GM12878 (cell line): Measurements from ENCODE around the gene SERPINE2. TPM values are rescaled to one million over a fixed set of nuclear protein-coding genes. Genes with fewer than 3 reads are reported as not detected.

Source experiments
- ATAC-seq: fragments of 200-7000 bp; cut with Tn5 transposase; 3 replicates; pipeline ENCODE4 v1.9.1; 2020; ENCODE audit warnings: mild to moderate bottlenecking, moderate library complexity
- BruUV-seq: library from RNA; stranded (reverse); fragments of 400-500 nt; replicated peaks from 2 replicates; lab custom pipeline; 2021; lab: Mats Ljungman, UMichigan
- CTCF ChIA-PET: fragments of 300-600 bp; sonication (Branson Sonifier 250); formaldehyde crosslinking; extraction: SDS; loops from one replicate; lab custom pipeline; 2021; ENCODE audit warnings: inconsistent platforms; lab: Yijun Ruan, JAX
- POLR2A ChIA-PET: fragments of 350-600 bp; formaldehyde crosslinking; extraction: SDS; loops from one replicate; lab custom pipeline; 2021; ENCODE audit warnings: inconsistent platforms; lab: Charles Lee
- RAD21 ChIA-PET: fragments of 300-600 bp; sonication (Branson Sonifier 250); formaldehyde crosslinking; loops from one replicate; lab custom pipeline; 2023; ENCODE audit warnings: antibody characterized with exemption; ENCODE audit not compliant: unreplicated experiment; lab: Charles Lee
- SMC1A ChIA-PET: fragments of 300-600 bp; sonication (Branson Sonifier 250); formaldehyde crosslinking; loops from one replicate; lab custom pipeline; 2023; ENCODE audit not compliant: unreplicated experiment, uncharacterized antibody; lab: Charles Lee
- DNase-seq: peaks from one replicate; pipeline ENCODE4 v3.0.0-alpha.2; 2011; ENCODE audit warnings: low read depth, low spot score
- FAIRE-seq: peaks from 3 replicates; lab custom pipeline; 2011; peaks lifted over from hg19 to GRCh38; lab: Jason Lieb, UNC
- H2AFZ ChIP-seq: 2 replicates; pipeline ENCODE4 v1.6.0; 2011; ENCODE audit warnings: low read depth, low read length, control low read depth; ENCODE audit not compliant: control insufficient read depth
- H3K27ac ChIP-seq: 2 replicates; pipeline ENCODE4 v1.5.1; 2011; ENCODE audit warnings: control low read depth; ENCODE audit not compliant: control insufficient read depth, insufficient read depth
- H3K27me3 ChIP-seq, 2 experiments: replicated peaks in 1 of 2; 2 replicates each; pipeline versions ENCODE4 v1.6.0 to v1.6.1; 2011; ENCODE audit warnings: low read length in 1 of 2; ENCODE audit not compliant: control insufficient read depth in 2 of 2, insufficient read depth in 2 of 2
- H3K36me3 ChIP-seq, 2 experiments: 2 replicates each; pipeline ENCODE4 v1.5.1; 2011; ENCODE audit warnings: low read length in 1 of 2; ENCODE audit not compliant: control insufficient read depth in 2 of 2, insufficient read depth in 2 of 2
- H3K4me1 ChIP-seq: 2 replicates; pipeline ENCODE4 v1.6.1; 2011; ENCODE audit warnings: mild to moderate bottlenecking, low read length, moderate library complexity, mixed read lengths; ENCODE audit not compliant: control insufficient read depth, insufficient read depth
- H3K4me2 ChIP-seq: 2 replicates; pipeline ENCODE4 v1.6.0; 2011; ENCODE audit warnings: control low read depth; ENCODE audit not compliant: control insufficient read depth, insufficient read depth
- H3K4me3 ChIP-seq: fragments of 200-600 bp; sonication (generic); 2 replicates; pipeline ENCODE4 v1.5.1; 2016
- H3K79me2 ChIP-seq: 2 replicates; pipeline ENCODE4 v1.6.0; 2011; ENCODE audit warnings: low read length; ENCODE audit not compliant: control insufficient read depth, insufficient read depth
- H3K9ac ChIP-seq: 2 replicates; pipeline ENCODE4 v1.8.0; 2011; ENCODE audit warnings: low read length, control low read depth, mixed read lengths; ENCODE audit not compliant: control insufficient read depth, insufficient read depth
- H3K9me3 ChIP-seq: replicated peaks from 3 replicates; pipeline ENCODE4 v1.5.1; 2011; ENCODE audit warnings: mild to moderate bottlenecking, low read length; ENCODE audit not compliant: control insufficient read depth, insufficient read depth
- H4K20me1 ChIP-seq: 2 replicates; pipeline ENCODE4 v1.6.0; 2011; ENCODE audit not compliant: control insufficient read depth, insufficient read depth
- BCL3 ChIP-seq: IDR thresholded peaks from 2 replicates; pipeline ENCODE4 v1.6.1; 2011; ENCODE audit warnings: borderline replicate concordance, low read depth, mild to moderate bottlenecking, moderate library complexity, low read length; ENCODE audit not compliant: insufficient read depth, poor library complexity, severe bottlenecking
- CBFB ChIP-seq: IDR thresholded peaks from 2 replicates; pipeline ENCODE4 v1.6.1; 2016; ENCODE audit warnings: antibody characterized with exemption, low read depth
- CREB1 ChIP-seq: IDR thresholded peaks from 2 replicates; pipeline ENCODE4 v1.6.1; 2012; ENCODE audit warnings: low read depth, mild to moderate bottlenecking, inconsistent platforms
- EGR1 ChIP-seq, 2 experiments: IDR thresholded peaks; 1 replicate in 1 of 2; 2 replicates in 1 of 2; pipeline ENCODE4 v1.6.1; 2011 to 2012; ENCODE audit warnings: low read depth in 2 of 2, low read length in 2 of 2, borderline replicate concordance in 1 of 2, mild to moderate bottlenecking in 1 of 2, moderate library complexity in 1 of 2
- EZH2 ChIP-seq: IDR thresholded peaks from 2 replicates; pipeline ENCODE4 v1.6.1; 2012; ENCODE audit warnings: low read depth, mild to moderate bottlenecking, control low read depth, inconsistent platforms, low read length, borderline replicate concordance; ENCODE audit not compliant: control insufficient read depth
- HCFC1 ChIP-seq: fragments of 150-350 bp; IDR thresholded peaks from 2 replicates; pipeline ENCODE4 v1.6.1; 2014; ENCODE audit warnings: low read length
- HDGF ChIP-seq: fragments of 450-650 bp; IDR thresholded peaks from 2 replicates; pipeline ENCODE4 v1.6.1; 2016; ENCODE audit warnings: antibody characterized with exemption
- MYB ChIP-seq: fragments of 150-350 bp; IDR thresholded peaks from 2 replicates; pipeline ENCODE4 v1.6.1; 2014; ENCODE audit warnings: mild to moderate bottlenecking, low read depth, low read length, borderline replicate concordance
- NRF1 ChIP-seq: conservative IDR thresholded peaks from 2 replicates; pipeline ENCODE4 v1.6.1; 2011; ENCODE audit warnings: mild to moderate bottlenecking, low read depth, low read length, improper control_type of control experiment
- POLR2A ChIP-seq: IDR thresholded peaks from 2 replicates; pipeline ENCODE4 v1.6.1; 2011; ENCODE audit warnings: low read depth, mild to moderate bottlenecking, low read length
- RAD51 ChIP-seq: fragments of 450-650 bp; IDR thresholded peaks from 2 replicates; pipeline ENCODE4 v1.6.1; 2016; ENCODE audit warnings: moderate library complexity, mild to moderate bottlenecking, inconsistent platforms
- STAT1 ChIP-seq: fragments of 450-650 bp; conservative IDR thresholded peaks from 2 replicates; pipeline ENCODE4 v1.6.1; 2014; ENCODE audit warnings: antibody characterized with exemption, mild to moderate bottlenecking
- USF2 ChIP-seq: IDR thresholded peaks from 2 replicates; pipeline ENCODE4 v1.6.1; 2011; ENCODE audit warnings: low read depth, low read length, improper control_type of control experiment, borderline replicate concordance
- WRNIP1 ChIP-seq: IDR thresholded peaks from 2 replicates; pipeline ENCODE4 v1.6.1; 2011; ENCODE audit warnings: low read depth, low read length, improper control_type of control experiment, borderline replicate concordance
- YBX1 ChIP-seq: fragments of 450-650 bp; IDR thresholded peaks from 2 replicates; pipeline ENCODE4 v1.6.1; 2016; ENCODE audit warnings: antibody characterized with exemption
- ZZZ3 ChIP-seq: IDR thresholded peaks from 2 replicates; pipeline ENCODE4 v1.6.1; 2011; ENCODE audit warnings: low read depth; ENCODE audit not compliant: control insufficient read depth, insufficient read length
- WGBS: methylation state at CpG from one replicate; pipeline ENCODE4 v1.1.6; 2016; ENCODE audit warnings: low lambda C conversion rate; ENCODE audit not compliant: insufficient replicate concordance, insufficient coverage; ENCODE audit errors: missing lambda C conversion rate; 5-methylcytosine and 5-hydroxymethylcytosine counted together
- in situ Hi-C: fragments of 300-500 bp; cut with MboI; formaldehyde crosslinking; loops from 9 replicates; pipeline ENCODE4 v1.14.3; 2018; ENCODE audit warnings: mixed read lengths
- intact Hi-C: fragments of 100-400 bp; cut with micrococcal nuclease; formaldehyde crosslinking; loops from one replicate; pipeline ENCODE4 v1.14.2; 2022; ENCODE audit not compliant: unreplicated experiment
- polyA plus RNA-seq, 11 experiments: library from polyadenylated mRNA; depleted of rRNA in 4 of 11; unstranded in 6 of 11; stranded (reverse) in 5 of 11; fragments of >200 nt; fragmentation: Nextera tagmentation in 4 of 11; fragmentation: Illumina TruSeq in 1 of 11; extraction: Ambion mirVana in 4 of 11; extraction: Trizol in 1 of 11; gene quantifications; 1 replicate in 1 of 11; 2 replicates in 10 of 11; pipeline versions ENCODE4 v1.2.1 to v1.2.3, GENCODE V29; 2011 to 2016; ENCODE audit warnings: inconsistent platforms in 2 of 11, missing spikeins in 2 of 11, low read depth in 1 of 11
- total RNA-seq, 4 experiments: library from RNA; depleted of rRNA in 3 of 4; stranded (reverse); fragments of >200 nt in 3 of 4; fragmentation: Illumina TruSeq in 1 of 4; extraction: Trizol in 1 of 4; gene quantifications; 2 replicates each; pipeline versions ENCODE4 v1.2.1 to v1.2.3, GENCODE V29; 2013 to 2021

Gene SERPINE2
- total and polyA plus RNA-seq, 10 of the 15 experiments (the other 5 are each of a cell fraction or from before 2014, with no cell fraction given), result 0.18 to 1.7 (median 0.39) TPM

GRCh38 chr2:224072541-224073188 is 33.6 kb upstream of the SERPINE2 start (continued):
- no peak for TF ChIP-seq EGR1 (IDR thresholded peaks at IDR 0.05; ENCODE audit: borderline replicate concordance in 1 of 2, low read depth in 2 of 2, low read length in 2 of 2)
- no peak for TF ChIP-seq NRF1
- TF ChIP-seq, all 136 proteins: peak for 0

GRCh38 chr2:224069172-224069571 is 30.1 kb upstream of the SERPINE2 start:
- no peak overlapping the region for H3K4me3 ChIP-seq
- 50% methylated on average over 6 of the region's 6 CpGs for WGBS
- H3K27ac ChIP-seq, result no peak overlapping the region
- H3K4me2 ChIP-seq, result no peak overlapping the region
- no peaks in the 10 kb centered on the region for H3K4me1 ChIP-seq
- intact Hi-C loops (no loop called here), in situ Hi-C loops (no loop called here)
- FAIRE-seq (no peak), ATAC-seq (no peak), DNase-seq (no peak)
- H3K9me3 ChIP-seq, result no peaks in the 10 kb centered on the region; the same call in 2 of the 3 replicates
- H3K9ac ChIP-seq, result no peak overlapping the region
- RAD21 ChIA-PET, result interaction anchor here (1.0 kb wide), 1 partner anchor 215 kb away, joined by 3 read pairs; no protein-coding TSS in a partner anchor
- POLR2A ChIA-PET, result no interaction called here
- H3K79me2 ChIP-seq, result no peaks in the 10 kb centered on the region
- SMC1A ChIA-PET, result no interaction called here
- no peak overlapping the region for H2AFZ ChIP-seq
- TF ChIP-seq HDGF, result no peak
- no peak for TF ChIP-seq CREB1
- TF ChIP-seq YBX1, result no peak
- no peak for TF ChIP-seq HCFC1
- no peak for TF ChIP-seq POLR2A
- no peak for TF ChIP-seq USF2
- TF ChIP-seq WRNIP1, result no peak
- no peak for TF ChIP-seq EZH2
- TF ChIP-seq ZZZ3, result no peak
- TF ChIP-seq BCL3, result no peak
- no peak for TF ChIP-seq STAT1
- no peak for TF ChIP-seq RAD51
- no peak for TF ChIP-seq CBFB
- TF ChIP-seq MYB, result no peak
- H4K20me1 ChIP-seq, result no peaks in the 10 kb centered on the region
- H3K36me3 ChIP-seq, result no peaks in the 10 kb centered on the region
- peaks cover 2% of the 10 kb centered on the region in 2 experiments; a peak in 2 of 4 replicates for H3K27me3 ChIP-seq
- CTCF ChIA-PET, result interaction anchor here (1.0 kb wide), 1 partner anchor 64 kb away, joined by 4 read pairs; no protein-coding TSS in a partner anchor
- no TSS peak for BruUV-seq
